HepG2 (cell line): ENCODE data around the gene NRSN2. TPM values are rescaled to one million over a fixed set of nuclear protein-coding genes. Genes with fewer than 3 reads are reported as not detected.
A peak's percentile ranks its signal among the peaks of the same experiment; 100 is the strongest.

ENCODE experiments used
- BCL6 ChIP-seq: IDR thresholded peaks from 2 replicates; pipeline ENCODE4 v1.6.1; 2016; ENCODE audit warnings: missing genetic modification reagents, missing compliant biosample characterization
- CHD4 ChIP-seq: fragments of 200-600 bp; sonication (generic); IDR thresholded peaks from 2 replicates; pipeline ENCODE4 v1.7.0; 2017; ENCODE audit warnings: mild to moderate bottlenecking, low read length, borderline replicate concordance
- FOXP1 ChIP-seq, 2 experiments: fragments of 450-650 bp in 1 of 2; IDR thresholded peaks; 2 replicates each; pipeline ENCODE4 v1.6.1; 2017 to 2018; ENCODE audit warnings: antibody characterized with exemption in 1 of 2
- HDAC2 ChIP-seq: sonication (generic); formaldehyde crosslinking; IDR thresholded peaks from 2 replicates; pipeline ENCODE4 v1.4.0; 2020; ENCODE audit warnings: missing genetic modification reagents
- KDM4B ChIP-seq: sonication (generic); formaldehyde crosslinking; IDR thresholded peaks from 2 replicates; pipeline ENCODE4 v1.4.0; 2020; ENCODE audit warnings: missing genetic modification reagents
- KLF6 ChIP-seq: IDR thresholded peaks from 2 replicates; pipeline ENCODE4 v1.8.0; 2016; ENCODE audit warnings: missing biosample characterization, missing genetic modification reagents
- NFATC3 ChIP-seq: sonication (generic); formaldehyde crosslinking; IDR thresholded peaks from 2 replicates; pipeline ENCODE4 v1.5.1; 2020; ENCODE audit warnings: mild to moderate bottlenecking, missing genetic modification reagents
- NR3C1 ChIP-seq: sonication (generic); formaldehyde crosslinking; IDR thresholded peaks from 2 replicates; pipeline ENCODE4 v1.4.0; 2020; ENCODE audit warnings: missing genetic modification reagents
- RCOR2 ChIP-seq: IDR thresholded peaks from 2 replicates; pipeline ENCODE4 v1.6.1; 2016; ENCODE audit warnings: missing biosample characterization, missing genetic modification reagents
- REXO4 ChIP-seq: sonication (generic); formaldehyde crosslinking; IDR thresholded peaks from 2 replicates; pipeline ENCODE4 v1.8.0; 2022; ENCODE audit warnings: missing genetic modification reagents, mild to moderate bottlenecking, borderline replicate concordance
- THYN1 ChIP-seq: sonication (generic); formaldehyde crosslinking; IDR thresholded peaks from 2 replicates; pipeline ENCODE4 v1.8.1; 2023; ENCODE audit warnings: low read depth, mild to moderate bottlenecking, moderate library complexity, missing genetic modification reagents, borderline replicate concordance
- TP53 ChIP-seq: sonication (generic); formaldehyde crosslinking; conservative IDR thresholded peaks from 2 replicates; pipeline ENCODE4 v1.4.0; 2020; ENCODE audit warnings: missing genetic modification reagents
- U2AF1 ChIP-seq: fragments of 200-400 bp; formaldehyde crosslinking; optimal IDR thresholded peaks from 2 replicates; pipeline ENCODE3; 2017; ENCODE audit warnings: mild to moderate bottlenecking, low read depth, low read length
- ZBTB20 ChIP-seq: sonication (generic); formaldehyde crosslinking; IDR thresholded peaks from 2 replicates; pipeline ENCODE4 v1.8.1; 2023; ENCODE audit warnings: missing genetic modification reagents, low read depth, mild to moderate bottlenecking, borderline replicate concordance
- ZBTB42 ChIP-seq: sonication (generic); formaldehyde crosslinking; IDR thresholded peaks from 2 replicates; pipeline ENCODE4 v1.5.0; 2020; ENCODE audit warnings: mild to moderate bottlenecking, missing genetic modification reagents
- ZC3H4 ChIP-seq: sonication (generic); formaldehyde crosslinking; IDR thresholded peaks from 2 replicates; pipeline ENCODE4 v1.4.0; 2020; ENCODE audit warnings: missing genetic modification reagents, borderline replicate concordance
- ZNF557 ChIP-seq: sonication (generic); formaldehyde crosslinking; IDR thresholded peaks from 2 replicates; pipeline ENCODE4 v1.4.0; 2020; ENCODE audit warnings: missing genetic modification reagents
- ZNF879 ChIP-seq: sonication (generic); formaldehyde crosslinking; IDR thresholded peaks from 2 replicates; pipeline ENCODE4 v1.8.1; 2023; ENCODE audit warnings: missing genetic modification reagents
- polyA plus RNA-seq, 8 experiments: library from polyadenylated mRNA; depleted of rRNA in 3 of 8; stranded (reverse) in 7 of 8; unstranded in 1 of 8; fragments of >200 nt; fragmentation: Illumina TruSeq in 4 of 8; extraction: Trizol in 4 of 8; gene quantifications; 2 replicates each; pipeline versions ENCODE4 v1.2.1 to v1.2.3, GENCODE V29; 2011 to 2016; ENCODE audit warnings: low read depth in 4 of 8, missing spikeins in 1 of 8, mixed read lengths in 1 of 8; ENCODE audit not compliant: insufficient read depth in 1 of 8
- total RNA-seq, 5 experiments: library from RNA; depleted of rRNA; stranded (reverse); fragments of >200 nt; fragmentation: Illumina TruSeq; extraction: Trizol; gene quantifications; 2 replicates each; pipeline ENCODE4 v1.2.3, GENCODE V29; 2016; ENCODE audit warnings: low read depth in 1 of 5
- TF ChIP-seq, protein P1 (sequence below): sonication (generic); formaldehyde crosslinking; IDR thresholded peaks from 2 replicates; pipeline ENCODE4 v1.4.0; 2020; ENCODE audit warnings: mild to moderate bottlenecking, missing genetic modification reagents
- TF ChIP-seq, protein P2 (sequence below): sonication (generic); formaldehyde crosslinking; IDR thresholded peaks from 2 replicates; pipeline ENCODE4 v1.9.0; 2021; ENCODE audit warnings: mild to moderate bottlenecking, missing genetic modification reagents
- TF ChIP-seq, protein P3 (sequence below): sonication (generic); formaldehyde crosslinking; conservative IDR thresholded peaks from 2 replicates; pipeline ENCODE4 v1.8.0; 2022; ENCODE audit warnings: mild to moderate bottlenecking, moderate library complexity, missing genetic modification reagents
- TF ChIP-seq, protein P4 (sequence below): IDR thresholded peaks from 2 replicates; pipeline ENCODE4 v1.6.1; 2012; ENCODE audit warnings: inconsistent platforms

Gene NRSN2
- total and polyA plus RNA-seq, 2 of the 13 experiments (the other 11 are each of a cell fraction or from before 2014, with no cell fraction given): 32.3 to 49.4 TPM

DNA sequence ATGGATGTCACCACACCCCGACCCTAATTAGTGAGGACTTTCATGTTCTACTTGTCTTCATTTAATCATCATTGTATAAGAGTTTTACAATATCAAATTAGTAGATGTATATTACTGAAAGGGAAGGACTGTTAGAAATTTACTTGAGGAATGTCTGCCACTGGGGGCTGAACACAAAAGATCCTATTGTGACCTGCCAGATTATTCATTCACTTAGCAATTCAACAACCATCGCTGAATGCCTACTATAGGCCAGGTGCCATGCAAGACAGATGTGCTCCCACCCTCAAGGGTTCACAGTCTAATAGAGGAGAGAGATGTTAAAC, 53.2 kb downstream of the NRSN2 start (continued):
- TF ChIP-seq ZBTB42 (CRISPR knock-in tag): 0 out of 2 replicates have a peak, but pooled peaks have one; percentile 53
- no peak for TF ChIP-seq NFATC3 (CRISPR knock-in tag)
- no peak for TF ChIP-seq REXO4 (CRISPR knock-in tag)
- TF ChIP-seq TP53 (CRISPR knock-in tag): no peak
- TF ChIP-seq ZC3H4: no peak
- TF ChIP-seq U2AF1: no peak
- TF ChIP-seq ZBTB20 (CRISPR knock-in tag): no peak
- no peak for TF ChIP-seq NR3C1 (CRISPR knock-in tag)
- 0 out of 2 replicates have a peak, but pooled peaks have one; percentile 46 for TF ChIP-seq THYN1
- TF ChIP-seq, protein P1, sequence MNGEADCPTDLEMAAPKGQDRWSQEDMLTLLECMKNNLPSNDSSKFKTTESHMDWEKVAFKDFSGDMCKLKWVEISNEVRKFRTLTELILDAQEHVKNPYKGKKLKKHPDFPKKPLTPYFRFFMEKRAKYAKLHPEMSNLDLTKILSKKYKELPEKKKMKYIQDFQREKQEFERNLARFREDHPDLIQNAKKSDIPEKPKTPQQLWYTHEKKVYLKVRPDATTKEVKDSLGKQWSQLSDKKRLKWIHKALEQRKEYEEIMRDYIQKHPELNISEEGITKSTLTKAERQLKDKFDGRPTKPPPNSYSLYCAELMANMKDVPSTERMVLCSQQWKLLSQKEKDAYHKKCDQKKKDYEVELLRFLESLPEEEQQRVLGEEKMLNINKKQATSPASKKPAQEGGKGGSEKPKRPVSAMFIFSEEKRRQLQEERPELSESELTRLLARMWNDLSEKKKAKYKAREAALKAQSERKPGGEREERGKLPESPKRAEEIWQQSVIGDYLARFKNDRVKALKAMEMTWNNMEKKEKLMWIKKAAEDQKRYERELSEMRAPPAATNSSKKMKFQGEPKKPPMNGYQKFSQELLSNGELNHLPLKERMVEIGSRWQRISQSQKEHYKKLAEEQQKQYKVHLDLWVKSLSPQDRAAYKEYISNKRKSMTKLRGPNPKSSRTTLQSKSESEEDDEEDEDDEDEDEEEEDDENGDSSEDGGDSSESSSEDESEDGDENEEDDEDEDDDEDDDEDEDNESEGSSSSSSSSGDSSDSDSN (CRISPR knock-in tag): no peak
- TF ChIP-seq FOXP1 (IDR thresholded peaks at IDR 0.05): no peak
- TF ChIP-seq FOXP1 (CRISPR knock-in tag; IDR thresholded peaks at IDR 0.05): no peak
- TF ChIP-seq, protein P2, sequence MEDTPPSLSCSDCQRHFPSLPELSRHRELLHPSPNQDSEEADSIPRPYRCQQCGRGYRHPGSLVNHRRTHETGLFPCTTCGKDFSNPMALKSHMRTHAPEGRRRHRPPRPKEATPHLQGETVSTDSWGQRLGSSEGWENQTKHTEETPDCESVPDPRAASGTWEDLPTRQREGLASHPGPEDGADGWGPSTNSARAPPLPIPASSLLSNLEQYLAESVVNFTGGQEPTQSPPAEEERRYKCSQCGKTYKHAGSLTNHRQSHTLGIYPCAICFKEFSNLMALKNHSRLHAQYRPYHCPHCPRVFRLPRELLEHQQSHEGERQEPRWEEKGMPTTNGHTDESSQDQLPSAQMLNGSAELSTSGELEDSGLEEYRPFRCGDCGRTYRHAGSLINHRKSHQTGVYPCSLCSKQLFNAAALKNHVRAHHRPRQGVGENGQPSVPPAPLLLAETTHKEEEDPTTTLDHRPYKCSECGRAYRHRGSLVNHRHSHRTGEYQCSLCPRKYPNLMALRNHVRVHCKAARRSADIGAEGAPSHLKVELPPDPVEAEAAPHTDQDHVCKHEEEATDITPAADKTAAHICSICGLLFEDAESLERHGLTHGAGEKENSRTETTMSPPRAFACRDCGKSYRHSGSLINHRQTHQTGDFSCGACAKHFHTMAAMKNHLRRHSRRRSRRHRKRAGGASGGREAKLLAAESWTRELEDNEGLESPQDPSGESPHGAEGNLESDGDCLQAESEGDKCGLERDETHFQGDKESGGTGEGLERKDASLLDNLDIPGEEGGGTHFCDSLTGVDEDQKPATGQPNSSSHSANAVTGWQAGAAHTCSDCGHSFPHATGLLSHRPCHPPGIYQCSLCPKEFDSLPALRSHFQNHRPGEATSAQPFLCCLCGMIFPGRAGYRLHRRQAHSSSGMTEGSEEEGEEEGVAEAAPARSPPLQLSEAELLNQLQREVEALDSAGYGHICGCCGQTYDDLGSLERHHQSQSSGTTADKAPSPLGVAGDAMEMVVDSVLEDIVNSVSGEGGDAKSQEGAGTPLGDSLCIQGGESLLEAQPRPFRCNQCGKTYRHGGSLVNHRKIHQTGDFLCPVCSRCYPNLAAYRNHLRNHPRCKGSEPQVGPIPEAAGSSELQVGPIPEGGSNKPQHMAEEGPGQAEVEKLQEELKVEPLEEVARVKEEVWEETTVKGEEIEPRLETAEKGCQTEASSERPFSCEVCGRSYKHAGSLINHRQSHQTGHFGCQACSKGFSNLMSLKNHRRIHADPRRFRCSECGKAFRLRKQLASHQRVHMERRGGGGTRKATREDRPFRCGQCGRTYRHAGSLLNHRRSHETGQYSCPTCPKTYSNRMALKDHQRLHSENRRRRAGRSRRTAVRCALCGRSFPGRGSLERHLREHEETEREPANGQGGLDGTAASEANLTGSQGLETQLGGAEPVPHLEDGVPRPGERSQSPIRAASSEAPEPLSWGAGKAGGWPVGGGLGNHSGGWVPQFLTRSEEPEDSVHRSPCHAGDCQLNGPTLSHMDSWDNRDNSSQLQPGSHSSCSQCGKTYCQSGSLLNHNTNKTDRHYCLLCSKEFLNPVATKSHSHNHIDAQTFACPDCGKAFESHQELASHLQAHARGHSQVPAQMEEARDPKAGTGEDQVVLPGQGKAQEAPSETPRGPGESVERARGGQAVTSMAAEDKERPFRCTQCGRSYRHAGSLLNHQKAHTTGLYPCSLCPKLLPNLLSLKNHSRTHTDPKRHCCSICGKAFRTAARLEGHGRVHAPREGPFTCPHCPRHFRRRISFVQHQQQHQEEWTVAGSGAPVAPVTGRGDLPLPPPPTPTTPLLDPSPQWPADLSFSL (CRISPR knock-in tag): no peak
- no peak for TF ChIP-seq KDM4B
- 0 out of 2 replicates have a peak, but pooled peaks have one; percentile 25 for TF ChIP-seq HDAC2 (CRISPR knock-in tag)
- TF ChIP-seq, protein P3, sequence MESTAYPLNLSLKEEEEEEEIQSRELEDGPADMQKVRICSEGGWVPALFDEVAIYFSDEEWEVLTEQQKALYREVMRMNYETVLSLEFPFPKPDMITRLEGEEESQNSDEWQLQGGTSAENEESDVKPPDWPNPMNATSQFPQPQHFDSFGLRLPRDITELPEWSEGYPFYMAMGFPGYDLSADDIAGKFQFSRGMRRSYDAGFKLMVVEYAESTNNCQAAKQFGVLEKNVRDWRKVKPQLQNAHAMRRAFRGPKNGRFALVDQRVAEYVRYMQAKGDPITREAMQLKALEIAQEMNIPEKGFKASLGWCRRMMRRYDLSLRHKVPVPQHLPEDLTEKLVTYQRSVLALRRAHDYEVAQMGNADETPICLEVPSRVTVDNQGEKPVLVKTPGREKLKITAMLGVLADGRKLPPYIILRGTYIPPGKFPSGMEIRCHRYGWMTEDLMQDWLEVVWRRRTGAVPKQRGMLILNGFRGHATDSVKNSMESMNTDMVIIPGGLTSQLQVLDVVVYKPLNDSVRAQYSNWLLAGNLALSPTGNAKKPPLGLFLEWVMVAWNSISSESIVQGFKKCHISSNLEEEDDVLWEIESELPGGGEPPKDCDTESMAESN (CRISPR knock-in tag): no peak
- no peak for TF ChIP-seq ZNF879 (CRISPR knock-in tag)
- TF ChIP-seq ZNF557 (CRISPR knock-in tag): no peak
- TF ChIP-seq BCL6: peak; percentile 22; the same call in 1 of the 2 replicates
- TF ChIP-seq, protein P4, sequence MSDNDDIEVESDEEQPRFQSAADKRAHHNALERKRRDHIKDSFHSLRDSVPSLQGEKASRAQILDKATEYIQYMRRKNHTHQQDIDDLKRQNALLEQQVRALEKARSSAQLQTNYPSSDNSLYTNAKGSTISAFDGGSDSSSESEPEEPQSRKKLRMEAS: 0 out of 2 replicates have a peak, but pooled peaks have one; percentile 11
- TF ChIP-seq KLF6: no peak
- peak; percentile 7; the same call in 1 of the 2 replicates for TF ChIP-seq RCOR2 (CRISPR knock-in tag)
- TF ChIP-seq CHD4: no peak
